Measurements from ENCODE around the gene DOCK1.

- TF ChIP-seq EZH2 (IDR thresholded peaks at IDR 0.05; ENCODE audit: insufficient read depth, poor library complexity, severe bottlenecking) (no peak), EZH2phosphoT487 (IDR thresholded peaks at IDR 0.05; ENCODE audit: insufficient read depth, low read depth) (no peak)
Observed at GRCh38 chr10:127254276-127254675, 349.0 kb downstream of the DOCK1 start.
